GM23338 (cell line): Measurements from ENCODE around the gene CAMTA1. TPM values are rescaled to one million over a fixed set of nuclear protein-coding genes. Genes with fewer than 3 reads are reported as not detected.

Experiments used
- ATAC-seq: fragments of 200-7000 bp; cut with Tn5 transposase; 3 replicates; pipeline ENCODE4 v1.9.1; 2020
- DNase-seq: peaks from one replicate; pipeline ENCODE4 v3.0.0-alpha.2; 2015; ENCODE audit warnings: low spot score
- H2AFZ ChIP-seq: fragments of 200-600 bp; sonication (generic); 2 replicates; pipeline ENCODE4 v1.8.0; 2016; ENCODE audit warnings: antibody characterized with exemption, mild to moderate bottlenecking, moderate library complexity
- H3F3A ChIP-seq: fragments of 200-600 bp; sonication (generic); replicated peaks from 2 replicates; pipeline ENCODE4 v1.8.0; 2017; ENCODE audit warnings: antibody characterized with exemption, mixed run types, low read depth
- H3K27ac ChIP-seq: fragments of 200-600 bp; sonication (generic); 2 replicates; pipeline ENCODE4 v1.6.1; 2016; ENCODE audit warnings: low read depth
- H3K27me3 ChIP-seq: fragments of 200-600 bp; sonication (generic); 2 replicates; pipeline ENCODE4 v1.8.0; 2016; ENCODE audit warnings: mild to moderate bottlenecking, mixed run types, moderate library complexity; ENCODE audit not compliant: insufficient read depth
- H3K36me3 ChIP-seq: fragments of 200-600 bp; sonication (generic); 2 replicates; pipeline ENCODE4 v1.8.0; 2016; ENCODE audit warnings: mild to moderate bottlenecking; ENCODE audit not compliant: insufficient read depth
- H3K4me1 ChIP-seq: fragments of 200-600 bp; sonication (generic); 2 replicates; pipeline ENCODE4 v1.8.0; 2016; ENCODE audit warnings: mild to moderate bottlenecking, moderate library complexity; ENCODE audit not compliant: insufficient read depth
- H3K4me2 ChIP-seq: fragments of 200-600 bp; sonication (generic); 2 replicates; pipeline ENCODE4 v1.7.1; 2017; ENCODE audit warnings: mixed run types
- H3K4me3 ChIP-seq: fragments of 200-600 bp; sonication (generic); 2 replicates; pipeline ENCODE4 v1.6.1; 2016; ENCODE audit warnings: mixed run types
- H3K79me2 ChIP-seq: fragments of 200-600 bp; sonication (generic); replicated peaks from 2 replicates; pipeline ENCODE4 v1.8.0; 2017; ENCODE audit warnings: mild to moderate bottlenecking; ENCODE audit not compliant: insufficient read depth
- H3K9me2 ChIP-seq: fragments of 200-600 bp; sonication (generic); 2 replicates; pipeline ENCODE4 v1.8.0; 2017; ENCODE audit not compliant: insufficient read depth
- H4K20me1 ChIP-seq: fragments of 200-600 bp; sonication (generic); replicated peaks from 2 replicates; pipeline ENCODE4 v1.8.0; 2017; ENCODE audit warnings: mild to moderate bottlenecking; ENCODE audit not compliant: insufficient read depth
- H3K27ac Mint-ChIP-seq: 2 replicates; pipeline ENCODE4 v1.8.0; 2020; ENCODE audit warnings: inconsistent platforms, mild to moderate bottlenecking, moderate library complexity, mixed read lengths
- H3K27me3 Mint-ChIP-seq: 3 replicates; pipeline ENCODE4 v1.8.0; 2022; ENCODE audit warnings: low read depth, mild to moderate bottlenecking, moderate library complexity, mixed read lengths, inconsistent platforms; ENCODE audit not compliant: insufficient read depth, poor library complexity
- H3K36me3 Mint-ChIP-seq: 3 replicates; pipeline ENCODE4 v1.8.0; 2021; ENCODE audit warnings: low read depth, mild to moderate bottlenecking, inconsistent platforms, moderate library complexity, mixed read lengths
- H3K4me1 Mint-ChIP-seq: 3 replicates; pipeline ENCODE4 v1.8.0; 2020; ENCODE audit warnings: mild to moderate bottlenecking, inconsistent platforms, mixed read lengths
- H3K4me3 Mint-ChIP-seq: 3 replicates; pipeline ENCODE4 v1.8.0; 2021; ENCODE audit warnings: moderate library complexity, mild to moderate bottlenecking, inconsistent platforms, mixed read lengths
- H3K9me3 Mint-ChIP-seq: 3 replicates; pipeline ENCODE4 v1.8.0; 2020; ENCODE audit warnings: moderate library complexity, mild to moderate bottlenecking, inconsistent platforms, mixed read lengths
- CREB1 ChIP-seq: fragments of 250-450 bp; sonication (Bioruptor Pico); IDR thresholded peaks from 2 replicates; pipeline ENCODE4 v1.5.0; 2020; ENCODE audit warnings: low read depth, mild to moderate bottlenecking, moderate library complexity
- CTCF ChIP-seq, 2 experiments: fragments of 200-600 bp in 1 of 2; sonication (generic) in 1 of 2; conservative IDR thresholded peaks; 2 replicates each; pipeline versions ENCODE4 v1.5.1 to v1.6.1; 2016 to 2017; ENCODE audit warnings: antibody characterized with exemption in 2 of 2, low read depth in 2 of 2, mild to moderate bottlenecking in 2 of 2, moderate library complexity in 1 of 2
- ETS1 ChIP-seq: IDR thresholded peaks from 2 replicates; pipeline ENCODE4 v1.6.1; 2016; ENCODE audit warnings: antibody characterized with exemption
- EZH2 ChIP-seq: fragments of 200-600 bp; sonication (generic); IDR thresholded peaks from one replicate; pipeline ENCODE4 v1.8.0; 2017; ENCODE audit warnings: antibody characterized with exemption, mild to moderate bottlenecking, low read depth; ENCODE audit not compliant: unreplicated experiment
- EZH2phosphoT487 ChIP-seq: fragments of 200-600 bp; sonication (generic); IDR thresholded peaks from one replicate; pipeline ENCODE4 v1.8.1; 2018; ENCODE audit warnings: antibody characterized with exemption; ENCODE audit not compliant: unreplicated experiment
- JUNB ChIP-seq: IDR thresholded peaks from one replicate; pipeline ENCODE4 v1.6.1; 2016; ENCODE audit warnings: antibody characterized with exemption; ENCODE audit not compliant: unreplicated experiment
- REST ChIP-seq: IDR thresholded peaks from one replicate; pipeline ENCODE4 v1.6.1; 2018; ENCODE audit warnings: antibody characterized with exemption; ENCODE audit not compliant: unreplicated experiment
- ZNF331 ChIP-seq: fragments of 250-450 bp; sonication (Bioruptor Pico); IDR thresholded peaks from 2 replicates; pipeline ENCODE4 v1.5.0; 2020; ENCODE audit warnings: low read depth, mild to moderate bottlenecking, moderate library complexity
- polyA plus RNA-seq: library from polyadenylated mRNA; unstranded; fragments of >200 nt; fragmentation: Nextera tagmentation; extraction: Ambion mirVana; gene quantifications from 2 replicates; pipeline ENCODE4 v1.2.1, GENCODE V29; 2016
- total RNA-seq: library from RNA; depleted of rRNA; stranded (reverse); fragments of >200 nt; shearing (Covaris generic); gene quantifications from 2 replicates; pipeline ENCODE4 v1.2.3, GENCODE V29; 2014

Gene CAMTA1
- total and polyA plus RNA-seq, 2 experiments from 2014 or later, result 115 to 519 TPM

GRCh38 chr1:7050751-7051665, 265.8 kb downstream of the CAMTA1 start (continued):
- TF ChIP-seq EZH2phosphoT487 (no peak), ETS1 (no peak)

DNA sequence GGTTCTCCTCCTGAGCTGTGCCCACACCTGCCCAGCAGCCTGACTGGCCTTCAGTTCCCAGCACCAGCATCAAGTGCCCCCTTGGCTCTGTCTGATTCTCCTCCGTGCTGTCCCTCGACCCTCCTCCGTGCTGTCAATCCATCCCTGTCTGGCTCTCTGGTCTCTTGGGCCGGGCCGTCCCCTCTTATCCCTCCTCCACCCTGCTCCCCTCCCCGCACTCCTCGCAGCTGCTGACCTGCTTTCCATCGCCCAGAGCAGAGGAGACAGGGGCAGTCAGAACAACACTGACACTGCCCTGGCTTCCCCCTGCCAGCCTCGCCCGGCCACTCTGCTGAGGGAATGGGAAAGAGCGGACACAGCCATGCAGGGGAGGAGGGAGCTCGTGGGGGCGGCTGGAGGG, 267.4 kb downstream of the CAMTA1 start:
- Histone ChIP-seq H3K36me3 (no peaks in the 10 kb centered on the region), H3K4me2 (no peak overlapping the region), H3K79me2 (no peaks in the 10 kb centered on the region), H3K9me2 (no peaks in the 10 kb centered on the region), H4K20me1 (no peaks in the 10 kb centered on the region), H3F3A (no peaks in the 10 kb centered on the region), H3K4me3 (no peak overlapping the region), H3K27me3 (no peaks in the 10 kb centered on the region), H3K4me1 (no peaks in the 10 kb centered on the region; the same call in 1 of the 2 replicates), H3K27ac (no peak overlapping the region), H2AFZ (no peak overlapping the region)
- no peak overlapping the region for H3K27ac Mint-ChIP-seq
- no peaks in the 10 kb centered on the region for H3K36me3 Mint-ChIP-seq
- DNase-seq (no peak), ATAC-seq (no peak)
- H3K27me3 Mint-ChIP-seq, result peaks cover 12% of the 10 kb centered on the region
- peaks cover 6% of the 10 kb centered on the region for H3K4me1 Mint-ChIP-seq
- no peak overlapping the region for H3K4me3 Mint-ChIP-seq
- H3K9me3 Mint-ChIP-seq, result no peaks in the 10 kb centered on the region
- no peak for TF ChIP-seq ZNF331 (CRISPR knock-in tag)
- TF ChIP-seq CREB1 (CRISPR knock-in tag), result no peak

DNA sequence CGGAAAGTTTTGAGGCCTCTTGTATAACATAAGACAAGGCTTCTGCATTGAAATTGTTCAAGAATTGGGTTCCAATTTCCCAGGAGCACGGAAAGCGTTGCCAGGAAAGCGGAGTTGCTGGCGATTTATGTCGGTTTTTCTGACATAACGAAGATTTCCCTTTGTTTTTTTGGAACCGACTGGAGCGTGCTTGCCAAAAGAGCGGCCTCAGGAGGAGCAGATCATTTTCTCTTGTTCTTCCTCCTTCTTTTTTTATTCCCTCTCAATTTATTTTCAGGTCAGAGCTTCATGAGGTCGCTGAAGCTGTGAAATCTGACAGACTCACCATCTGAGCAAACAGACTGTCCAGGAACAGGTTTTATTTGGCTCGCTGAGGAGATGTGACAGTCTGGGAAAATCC, 275.5 kb downstream of the CAMTA1 start:
- DNase-seq, result no peak
- Histone ChIP-seq H3K79me2 (no peaks in the 10 kb centered on the region), H3K4me2 (no peak overlapping the region), H3K9me2 (no peaks in the 10 kb centered on the region), H3K4me3 (no peak overlapping the region), H3K27ac (no peak overlapping the region), H3K36me3 (no peaks in the 10 kb centered on the region), H2AFZ (no peak overlapping the region), H3K4me1 (no peaks in the 10 kb centered on the region), H3F3A (no peaks in the 10 kb centered on the region), H4K20me1 (no peaks in the 10 kb centered on the region), H3K27me3 (no peaks in the 10 kb centered on the region)
- H3K4me1 Mint-ChIP-seq, result peaks cover 2% of the 10 kb centered on the region; the same call in 1 of the 3 replicates
- no peaks in the 10 kb centered on the region; the same call in 1 of the 3 replicates for H3K9me3 Mint-ChIP-seq
- no peak overlapping the region for H3K27ac Mint-ChIP-seq
- peaks cover 2% of the 10 kb centered on the region for H3K27me3 Mint-ChIP-seq
- H3K4me3 Mint-ChIP-seq, result no peak overlapping the region
- H3K36me3 Mint-ChIP-seq, result no peaks in the 10 kb centered on the region
- ATAC-seq, result no peak
- TF ChIP-seq CTCF (conservative IDR thresholded peaks at IDR 0.05; ENCODE audit: low read depth in 2 of 2), result no peak
- no peak for TF ChIP-seq REST
- no peak for TF ChIP-seq JUNB
- no peak for TF ChIP-seq EZH2
- no peak for TF ChIP-seq ZNF331 (CRISPR knock-in tag)
